Stimulated activated CD4-positive, alpha-beta T cell treated with anti-CD3 and anti-CD28 coated beads, Interleukin-15, amount 100 ng/mL, for 1 hour (primary cell): ENCODE data around the gene SPATS2.

ENCODE experiments used
- DNase-seq, 2 donors: peaks; one replicate each; pipeline ENCODE4 v3.0.0-alpha.2; 2020; ENCODE audit warnings: low read depth in 1 of 2, low spot score in 1 of 2

SPATS2 gene

GRCh38 chr12:49335955-49336644, 31.2 kb upstream of the SPATS2 start:
- no peak for DNase-seq

GRCh38 chr12:49336645-49337584, 30.3 kb upstream of the SPATS2 start, which contains the start of gene C1QL4:
Gene C1QL4 (minus strand): TSS chr12:49337188. CDS start chr12:49336477, 711 bp downstream.
- peak; percentile 77 to 88 for DNase-seq

- DNase-seq, result no peak
These were observed 28.3 kb upstream of the SPATS2 start for GRCh38 chr12:49338830-49339463.

GRCh38 chr12:49339464-49339861, 27.8 kb upstream of the SPATS2 start:
- no peak for DNase-seq

- no peak for DNase-seq
These were observed 27.0 kb upstream of the SPATS2 start for GRCh38 chr12:49340095-49340870.

- DNase-seq, result no peak
These were observed 26.1 kb upstream of the SPATS2 start for GRCh38 chr12:49340971-49341776.

GRCh38 chr12:49341777-49342065, 25.5 kb upstream of the SPATS2 start:
- no peak for DNase-seq

GRCh38 chr12:49342066-49342913, 25.0 kb upstream of the SPATS2 start:
- DNase-seq, result peak; percentile 39 to 63

- no peak for DNase-seq
These were observed 24.1 kb upstream of the SPATS2 start for GRCh38 chr12:49342914-49343731.

- DNase-seq, result no peak
These were observed 22.7 kb upstream of the SPATS2 start for GRCh38 chr12:49344486-49345050.

GRCh38 chr12:49345051-49345824, 22.0 kb upstream of the SPATS2 start:
- no peak for DNase-seq

- no peak for DNase-seq
These were observed 21.2 kb upstream of the SPATS2 start for GRCh38 chr12:49345825-49346658.

- DNase-seq, result no peak
These were observed 20.5 kb upstream of the SPATS2 start, which contains the start of gene DNAJC22 for GRCh38 chr12:49346659-49347310. Gene DNAJC22 (plus strand): TSS chr12:49346888. CDS start chr12:49348873, 1,985 bp downstream.

- DNase-seq, result peak; percentile 63 to 73
These were observed 19.7 kb upstream of the SPATS2 start for GRCh38 chr12:49347311-49348193.

GRCh38 chr12:49348781-49349180, 18.5 kb upstream of the SPATS2 start:
- no peak for DNase-seq
